GM18502 (cell line): ENCODE measurements around the gene COG1.
"Not testable (repeated sequence)": the region's sequence is repeated elsewhere in the genome, so short reads cannot be mapped to it uniquely, and the experiment has no call there.

Experiments
- ATAC-seq: cut with Tn5 transposase; IDR thresholded peaks from one replicate; pipeline ENCODE4 v1.9.1; 2021; ENCODE audit warnings: mild to moderate bottlenecking; ENCODE audit not compliant: unreplicated experiment, poor library complexity

The COG1 gene, protein sequence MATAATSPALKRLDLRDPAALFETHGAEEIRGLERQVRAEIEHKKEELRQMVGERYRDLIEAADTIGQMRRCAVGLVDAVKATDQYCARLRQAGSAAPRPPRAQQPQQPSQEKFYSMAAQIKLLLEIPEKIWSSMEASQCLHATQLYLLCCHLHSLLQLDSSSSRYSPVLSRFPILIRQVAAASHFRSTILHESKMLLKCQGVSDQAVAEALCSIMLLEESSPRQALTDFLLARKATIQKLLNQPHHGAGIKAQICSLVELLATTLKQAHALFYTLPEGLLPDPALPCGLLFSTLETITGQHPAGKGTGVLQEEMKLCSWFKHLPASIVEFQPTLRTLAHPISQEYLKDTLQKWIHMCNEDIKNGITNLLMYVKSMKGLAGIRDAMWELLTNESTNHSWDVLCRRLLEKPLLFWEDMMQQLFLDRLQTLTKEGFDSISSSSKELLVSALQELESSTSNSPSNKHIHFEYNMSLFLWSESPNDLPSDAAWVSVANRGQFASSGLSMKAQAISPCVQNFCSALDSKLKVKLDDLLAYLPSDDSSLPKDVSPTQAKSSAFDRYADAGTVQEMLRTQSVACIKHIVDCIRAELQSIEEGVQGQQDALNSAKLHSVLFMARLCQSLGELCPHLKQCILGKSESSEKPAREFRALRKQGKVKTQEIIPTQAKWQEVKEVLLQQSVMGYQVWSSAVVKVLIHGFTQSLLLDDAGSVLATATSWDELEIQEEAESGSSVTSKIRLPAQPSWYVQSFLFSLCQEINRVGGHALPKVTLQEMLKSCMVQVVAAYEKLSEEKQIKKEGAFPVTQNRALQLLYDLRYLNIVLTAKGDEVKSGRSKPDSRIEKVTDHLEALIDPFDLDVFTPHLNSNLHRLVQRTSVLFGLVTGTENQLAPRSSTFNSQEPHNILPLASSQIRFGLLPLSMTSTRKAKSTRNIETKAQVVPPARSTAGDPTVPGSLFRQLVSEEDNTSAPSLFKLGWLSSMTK

DNA sequence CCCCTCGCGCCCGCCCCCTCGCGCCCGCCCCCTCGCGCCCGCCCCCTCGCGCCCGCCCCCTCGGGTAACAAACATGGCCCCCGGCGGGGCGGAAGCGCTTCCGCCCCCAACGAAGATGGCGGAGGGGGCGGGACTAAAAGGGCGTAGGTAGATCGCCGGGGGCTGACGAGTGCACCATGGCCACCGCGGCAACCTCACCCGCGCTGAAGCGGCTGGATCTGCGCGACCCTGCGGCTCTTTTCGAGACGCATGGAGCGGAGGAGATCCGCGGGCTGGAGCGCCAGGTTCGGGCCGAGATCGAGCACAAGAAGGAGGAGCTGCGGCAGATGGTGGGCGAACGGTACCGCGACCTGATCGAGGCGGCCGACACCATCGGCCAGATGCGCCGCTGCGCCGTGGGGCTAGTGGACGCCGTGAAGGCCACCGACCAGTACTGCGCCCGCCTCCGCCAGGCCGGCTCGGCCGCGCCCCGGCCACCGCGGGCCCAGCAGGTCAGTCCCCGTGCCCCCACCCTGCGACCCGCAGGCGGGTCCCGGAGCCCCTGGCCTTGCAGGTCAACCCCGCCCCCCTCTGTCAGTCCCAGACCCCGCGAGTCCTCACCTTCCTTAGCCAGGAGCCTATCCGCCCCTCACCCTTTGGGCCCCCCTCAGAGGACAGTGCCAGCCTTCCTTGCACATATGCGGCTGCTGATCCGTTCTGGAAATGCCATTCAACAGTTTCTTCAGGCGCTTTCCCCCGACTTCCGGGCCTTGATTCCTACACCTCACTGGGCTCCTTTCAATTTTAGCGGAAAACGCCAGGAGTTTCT is at the start of gene COG1:
TSS of gene COG1 (plus strand) at position 162 of the 808 bp plus-strand sequence. CDS start at position 177, 15 bp downstream.
- peak; percentile 70 for ATAC-seq

DNA sequence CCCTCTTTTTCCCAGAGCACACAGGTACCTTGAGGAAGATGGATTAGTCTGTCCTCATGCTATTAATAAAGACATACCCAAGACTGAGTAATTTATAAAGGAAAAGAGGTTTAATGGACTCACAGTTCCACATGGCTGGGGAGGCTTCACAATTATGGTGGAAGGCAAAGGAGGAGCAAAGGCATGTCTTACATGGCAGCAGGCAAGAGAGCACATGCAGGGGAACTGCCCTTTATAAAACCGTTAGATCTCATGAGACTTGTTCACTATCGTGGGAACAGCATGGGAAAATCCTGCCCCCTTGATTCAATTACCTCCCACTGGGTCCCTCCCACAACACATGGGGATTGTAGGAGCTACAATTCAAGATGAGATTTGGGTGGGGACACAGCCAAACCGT is 48.6 kb upstream of the COG1 start:
- not testable (repeated sequence) for ATAC-seq

DNA sequence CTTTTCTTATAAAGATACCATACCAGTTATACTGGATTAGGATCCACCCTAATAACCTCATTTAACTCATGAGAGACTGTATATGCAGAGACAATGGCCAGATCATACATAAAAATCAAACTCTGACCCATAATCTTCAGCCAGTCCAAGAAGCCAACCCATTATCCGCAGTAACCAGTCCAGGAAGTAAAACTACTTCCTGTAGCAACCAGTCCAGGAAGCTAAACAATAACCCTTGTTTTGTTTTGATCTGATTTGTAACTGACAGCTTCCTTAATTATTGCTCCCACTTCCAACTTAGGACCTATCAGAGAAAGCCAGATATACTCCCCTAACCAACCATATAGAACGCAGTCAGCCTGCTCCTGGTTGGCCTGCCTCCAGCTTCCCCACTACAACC is 47.2 kb upstream of the COG1 start:
- ATAC-seq: no peak

DNA sequence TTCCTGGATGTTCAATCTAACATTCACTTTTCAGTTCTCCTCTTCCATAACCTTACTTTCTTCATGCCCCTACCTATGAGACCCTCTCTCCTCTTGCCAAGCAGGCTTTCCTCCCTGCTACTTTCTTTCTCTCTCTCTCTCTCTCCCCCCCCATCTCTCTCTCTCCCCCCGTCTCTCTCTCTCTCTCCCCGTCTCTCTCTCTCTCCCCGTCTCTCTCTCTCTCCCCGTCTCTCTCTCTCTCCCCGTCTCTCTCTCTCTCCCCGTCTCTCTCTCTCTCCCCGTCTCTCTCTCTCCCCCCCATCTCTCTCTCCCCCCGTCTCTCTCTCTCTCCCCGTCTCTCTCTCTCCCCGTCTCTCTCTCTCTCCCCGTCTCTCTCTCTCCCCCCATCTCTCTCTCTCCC is 45.1 kb upstream of the COG1 start:
- ATAC-seq: not testable (repeated sequence)

DNA sequence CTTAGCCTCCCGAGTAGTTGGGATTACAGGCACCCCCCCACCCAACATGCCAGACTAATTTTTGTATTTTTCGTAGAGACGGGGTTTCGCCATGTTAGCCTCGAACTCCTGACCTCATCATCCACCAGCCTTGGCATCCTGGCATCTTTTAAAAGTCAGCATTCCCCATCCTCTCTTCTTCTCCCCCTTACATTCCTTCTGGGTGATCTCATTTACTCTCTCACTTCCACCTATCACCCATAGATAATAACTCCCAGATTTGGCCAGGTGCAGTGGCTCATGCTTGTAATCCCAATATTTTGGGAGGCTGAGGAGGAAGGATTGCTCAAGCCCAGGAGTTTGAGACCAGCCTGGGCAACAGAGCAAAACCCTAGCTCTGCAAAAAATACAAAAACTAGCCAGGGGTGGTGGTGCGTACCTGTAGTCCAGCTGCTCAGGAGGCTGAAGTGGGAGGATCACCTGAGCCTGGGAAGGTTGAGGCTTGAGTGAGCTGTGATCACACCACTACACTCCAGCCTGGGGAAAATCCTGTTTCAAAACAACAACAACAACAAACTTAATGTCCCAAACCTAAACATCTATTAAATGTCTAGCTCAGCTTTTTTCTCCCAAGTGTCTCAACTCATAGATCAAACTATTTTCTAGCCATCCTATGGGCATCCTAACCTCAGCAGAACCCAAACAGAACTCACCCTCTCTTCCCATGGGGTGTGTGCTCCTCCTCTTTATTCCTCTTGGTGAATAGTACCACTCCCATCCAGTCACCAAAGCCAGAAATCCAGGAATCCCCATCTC is 44.1 kb upstream of the COG1 start:
- ATAC-seq: no peak

- ATAC-seq: not testable (repeated sequence)
Observed at GRCh38 chr17:73150622-73151300, 42.1 kb upstream of the COG1 start.

- ATAC-seq: no peak
Observed at GRCh38 chr17:73151916-73152632, 40.8 kb upstream of the COG1 start.

- no peak for ATAC-seq
Observed at GRCh38 chr17:73155410-73156165, 37.3 kb upstream of the COG1 start.

DNA sequence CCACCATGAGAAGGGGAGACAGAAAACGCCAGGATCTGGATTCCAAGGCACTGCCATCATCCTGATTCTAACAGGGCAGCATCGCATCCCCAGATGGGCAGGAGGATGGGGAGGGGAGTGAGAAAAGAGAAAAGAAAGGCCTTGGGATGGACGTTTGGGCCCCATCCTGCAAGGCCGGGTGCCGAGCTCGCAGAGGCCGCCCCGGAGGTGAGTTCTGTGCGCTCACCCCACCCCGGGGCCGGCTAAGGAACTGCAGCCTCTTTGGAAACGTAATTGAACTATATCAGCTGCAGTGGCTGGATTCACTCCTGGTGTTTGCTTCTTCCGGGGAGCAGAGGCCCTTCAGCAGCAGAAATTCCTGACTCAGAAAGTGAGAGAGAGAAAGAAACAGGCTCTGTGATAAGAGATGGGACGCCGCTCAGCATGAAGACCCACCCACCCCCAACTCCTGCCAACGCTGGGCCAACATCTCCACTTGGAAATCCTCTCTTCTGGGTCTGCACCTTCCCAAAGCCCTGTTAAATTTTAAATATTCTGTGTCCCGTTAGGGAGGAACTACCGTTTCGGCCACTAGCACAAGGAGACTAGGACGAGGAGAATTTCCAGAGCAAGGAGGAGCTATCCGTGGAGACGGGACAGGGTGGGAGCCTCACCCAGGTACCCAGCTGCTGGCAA is 36.6 kb upstream of the COG1 start:
- ATAC-seq: peak; percentile 77

- ATAC-seq: peak; percentile 50
Observed at GRCh38 chr17:73156887-73157520, 35.9 kb upstream of the COG1 start.

DNA sequence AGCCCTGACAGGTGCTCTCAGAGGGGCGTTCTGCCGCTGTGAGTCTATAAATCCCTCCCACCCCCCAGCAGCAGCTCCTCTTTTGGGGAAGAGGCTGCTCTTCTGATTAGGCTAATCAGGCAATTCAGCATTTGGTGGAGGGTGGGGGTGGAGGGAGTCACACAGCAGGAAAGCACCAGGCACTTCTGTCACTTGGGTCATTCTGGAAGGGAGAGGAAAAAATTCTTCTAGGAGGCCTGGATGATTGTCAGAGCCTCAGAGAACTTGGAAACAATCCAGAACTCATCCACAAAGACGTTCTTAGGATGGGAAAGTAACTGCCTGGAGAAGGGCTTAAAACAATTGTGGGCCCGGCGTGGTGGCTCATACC is 35.3 kb upstream of the COG1 start:
- no peak for ATAC-seq

DNA sequence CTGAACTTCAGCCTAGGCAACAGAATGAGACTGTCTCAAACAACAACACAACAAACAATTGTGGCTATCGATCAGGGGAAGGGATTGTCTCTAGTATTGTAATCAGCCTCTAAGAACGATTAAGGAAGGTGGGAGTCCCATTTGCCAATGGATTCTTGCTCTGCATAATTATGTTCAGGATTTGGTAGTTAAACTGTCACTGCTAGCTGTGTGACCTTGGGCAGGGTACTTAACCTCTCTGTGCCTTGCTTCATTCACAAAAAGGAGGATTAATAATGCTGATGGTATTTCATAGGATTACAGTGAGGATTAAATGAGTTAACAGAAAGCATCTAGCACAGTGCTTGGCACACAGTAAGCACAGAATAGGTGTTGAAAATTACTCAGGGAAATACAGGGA is 34.7 kb upstream of the COG1 start:
- no peak for ATAC-seq

- no peak for ATAC-seq
Observed at GRCh38 chr17:73160980-73161630, 31.8 kb upstream of the COG1 start.

GRCh38 chr17:73163043-73163442 is 29.8 kb upstream of the COG1 start:
- no peak for ATAC-seq

DNA sequence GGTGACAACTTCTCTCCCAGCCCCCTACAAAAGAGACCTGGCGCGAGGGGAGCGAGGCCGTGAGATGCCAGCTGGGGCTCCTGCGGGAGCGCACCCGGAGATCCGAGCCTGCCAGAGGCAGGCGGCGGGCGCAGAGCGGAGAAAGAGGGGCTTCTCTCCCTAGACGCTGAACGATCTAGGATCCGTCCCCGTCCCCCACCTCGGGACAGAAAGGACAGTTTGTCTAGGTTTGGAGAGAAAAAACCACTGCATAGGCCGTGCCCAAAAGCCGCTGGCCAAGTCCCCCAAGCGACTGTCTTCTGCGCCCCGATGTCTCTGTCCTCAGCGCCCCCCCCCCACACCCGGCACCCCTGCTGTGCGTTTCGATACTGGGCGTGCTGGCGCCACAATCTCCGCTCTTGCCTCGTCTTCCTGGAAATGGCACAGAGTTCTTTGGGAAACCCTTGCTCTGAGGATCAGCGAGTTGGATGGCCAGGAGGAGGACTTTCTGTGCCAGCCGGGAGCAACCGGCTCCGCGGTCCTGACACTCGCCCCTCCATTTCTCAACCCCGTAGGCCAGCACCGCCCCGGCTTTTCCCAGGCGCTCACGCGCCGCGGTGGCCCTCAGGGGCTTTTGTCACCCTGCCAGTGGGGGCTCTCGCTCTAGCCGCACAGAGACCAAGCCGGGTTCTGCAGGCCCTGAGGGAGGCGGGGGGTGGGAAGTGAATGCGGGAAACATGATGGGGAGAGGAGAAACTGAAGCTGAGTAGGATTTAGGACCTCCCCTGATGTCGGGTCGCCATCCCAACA is 27.0 kb upstream of the COG1 start:
- ATAC-seq: no peak
